H9 (cell line): Measurements from ENCODE around the gene SLC38A11. TPM values are rescaled to one million over a fixed set of nuclear protein-coding genes. Genes with fewer than 3 reads are reported as not detected.

Experiments used
- DNase-seq: peaks from one replicate; pipeline ENCODE4 v3.0.0-alpha.2; 2017
- H2AFZ ChIP-seq: one replicate; pipeline ENCODE4 v1.6.1; 2013; ENCODE audit warnings: mild to moderate bottlenecking, low read length, control low read depth, moderate library complexity
- H2AK5ac ChIP-seq: 2 replicates; pipeline ENCODE4 v1.6.1; 2013; ENCODE audit warnings: low read length, control low read depth, mixed read lengths; ENCODE audit not compliant: insufficient read length
- H2BK120ac ChIP-seq: one replicate; pipeline ENCODE4 v1.6.1; 2013; ENCODE audit warnings: low read depth, mild to moderate bottlenecking, low read length, control low read depth, inconsistent platforms; ENCODE audit not compliant: poor library complexity, severe bottlenecking
- H2BK12ac ChIP-seq: 2 replicates; pipeline ENCODE4 v1.6.1; 2013; ENCODE audit warnings: low read length, control low read depth, mixed read lengths, low read depth; ENCODE audit not compliant: insufficient read length
- H2BK15ac ChIP-seq: 2 replicates; pipeline ENCODE4 v1.6.1; 2013; ENCODE audit warnings: low read depth, low read length, control low read depth
- H2BK20ac ChIP-seq: one replicate; pipeline ENCODE4 v1.6.1; 2013; ENCODE audit warnings: low read depth, mild to moderate bottlenecking, low read length, control low read depth, inconsistent platforms; ENCODE audit not compliant: poor library complexity, severe bottlenecking
- H2BK5ac ChIP-seq: 2 replicates; pipeline ENCODE4 v1.6.1; 2013; ENCODE audit warnings: low read length, control low read depth, mixed read lengths; ENCODE audit not compliant: insufficient read length
- H3K14ac ChIP-seq: 2 replicates; pipeline ENCODE4 v1.6.1; 2013; ENCODE audit warnings: low read length, control low read depth; ENCODE audit not compliant: insufficient read depth
- H3K18ac ChIP-seq: 2 replicates; pipeline ENCODE4 v1.6.1; 2013; ENCODE audit warnings: low read depth, mild to moderate bottlenecking, mixed read lengths, low read length, control low read depth; ENCODE audit not compliant: insufficient read length
- H3K23ac ChIP-seq: 2 replicates; pipeline ENCODE4 v1.6.1; 2013; ENCODE audit warnings: low read length, control low read depth, mixed read lengths, low read depth; ENCODE audit not compliant: insufficient read length
- H3K23me2 ChIP-seq: 2 replicates; pipeline ENCODE4 v1.6.1; 2013; ENCODE audit warnings: low read depth, mild to moderate bottlenecking, mixed read lengths, low read length, control low read depth; ENCODE audit not compliant: insufficient read length, poor library complexity, severe bottlenecking
- H3K27ac ChIP-seq: 2 replicates; pipeline ENCODE4 v1.5.1; 2013; ENCODE audit warnings: low read length, control low read depth, mixed read lengths, low read depth; ENCODE audit not compliant: insufficient read length
- H3K27me3 ChIP-seq: 2 replicates; pipeline ENCODE4 v1.6.1; 2013; ENCODE audit warnings: low read length, control low read depth, inconsistent platforms; ENCODE audit not compliant: insufficient read depth
- H3K4ac ChIP-seq: 2 replicates; pipeline ENCODE4 v1.6.1; 2013; ENCODE audit warnings: low read depth, mild to moderate bottlenecking, control low read depth, inconsistent platforms, low read length, moderate library complexity
- H3K4me1 ChIP-seq: 2 replicates; pipeline ENCODE4 v1.6.1; 2013; ENCODE audit warnings: low read length, control low read depth, inconsistent platforms; ENCODE audit not compliant: insufficient read depth
- H3K4me2 ChIP-seq: 2 replicates; pipeline ENCODE4 v1.6.1; 2013; ENCODE audit warnings: low read length, control low read depth, mixed read lengths; ENCODE audit not compliant: insufficient read length, insufficient read depth
- H3K56ac ChIP-seq: 2 replicates; pipeline ENCODE4 v1.6.1; 2013; ENCODE audit warnings: low read depth, mild to moderate bottlenecking, mixed read lengths, low read length, control low read depth; ENCODE audit not compliant: insufficient read length
- H3K79me1 ChIP-seq: 2 replicates; pipeline ENCODE4 v1.6.1; 2013; ENCODE audit warnings: low read depth, mild to moderate bottlenecking, moderate library complexity, low read length, control low read depth, inconsistent platforms; ENCODE audit not compliant: insufficient read depth, poor library complexity, severe bottlenecking
- H3K79me2 ChIP-seq: 2 replicates; pipeline ENCODE4 v1.6.1; 2013; ENCODE audit warnings: low read length, control low read depth, inconsistent platforms; ENCODE audit not compliant: insufficient read depth
- H3K9ac ChIP-seq: 2 replicates; pipeline ENCODE4 v1.6.1; 2013; ENCODE audit warnings: low read length, control low read depth, mixed read lengths; ENCODE audit not compliant: insufficient read length; ENCODE audit errors: extremely low read depth
- H3K9me3 ChIP-seq: one replicate; pipeline ENCODE4 v1.6.1; 2013; ENCODE audit warnings: low read depth, low read length, inconsistent platforms; ENCODE audit not compliant: control insufficient read depth
- H3T11ph ChIP-seq: one replicate; pipeline ENCODE4 v1.6.1; 2013; ENCODE audit warnings: mild to moderate bottlenecking, low read length, control low read depth, inconsistent platforms
- H4K20me1 ChIP-seq: one replicate; pipeline ENCODE4 v1.6.1; 2013; ENCODE audit not compliant: control insufficient read depth, insufficient read length, insufficient read depth
- H4K5ac ChIP-seq: 2 replicates; pipeline ENCODE4 v1.6.1; 2013; ENCODE audit warnings: low read depth, mild to moderate bottlenecking, mixed read lengths, low read length, control low read depth; ENCODE audit not compliant: insufficient read length
- H4K8ac ChIP-seq: replicated peaks from 2 replicates; pipeline ENCODE4 v1.6.1; 2013; ENCODE audit warnings: low read length, control low read depth, mixed read lengths, low read depth; ENCODE audit not compliant: insufficient read length
- H4K91ac ChIP-seq: 2 replicates; pipeline ENCODE4 v1.6.1; 2013; ENCODE audit warnings: low read depth, mild to moderate bottlenecking, moderate library complexity, mixed read lengths, low read length, control low read depth; ENCODE audit not compliant: insufficient read length
- H3K27ac Mint-ChIP-seq, 3 experiments: 2 replicates in 2 of 3; 3 replicates in 1 of 3; pipeline ENCODE4 v1.8.0; 2020 to 2021; ENCODE audit warnings: mixed read lengths in 3 of 3, mild to moderate bottlenecking in 1 of 3, moderate library complexity in 1 of 3
- H3K27me3 Mint-ChIP-seq: 2 replicates; pipeline ENCODE4 v1.8.0; 2021; ENCODE audit warnings: low read depth, mild to moderate bottlenecking, moderate library complexity, mixed read lengths
- H3K36me3 Mint-ChIP-seq, 3 experiments: 2 replicates in 2 of 3; 3 replicates in 1 of 3; pipeline ENCODE4 v1.8.0; 2020 to 2021; ENCODE audit warnings: low read depth in 3 of 3, mixed read lengths in 3 of 3; ENCODE audit not compliant: insufficient read depth in 1 of 3
- H3K4me1 Mint-ChIP-seq, 2 experiments: 2 replicates each; pipeline ENCODE4 v1.8.0; 2020; ENCODE audit warnings: mixed read lengths in 2 of 2
- H3K4me3 Mint-ChIP-seq, 2 experiments: 2 replicates in 1 of 2; 3 replicates in 1 of 2; pipeline ENCODE4 v1.8.0; 2020 to 2021; ENCODE audit warnings: mild to moderate bottlenecking in 2 of 2, mixed read lengths in 2 of 2, moderate library complexity in 1 of 2
- H3K9me3 Mint-ChIP-seq, 2 experiments: 2 replicates in 1 of 2; 3 replicates in 1 of 2; pipeline ENCODE4 v1.8.0; 2020; ENCODE audit warnings: mild to moderate bottlenecking in 2 of 2, mixed read lengths in 2 of 2, moderate library complexity in 1 of 2
- WGBS: extraction: QIAGEN DNeasy Blood & Tissue Kit; methylation state at CpG from one replicate; pipeline ENCODE4 v1.1.7; 2013; ENCODE audit warnings: missing lambda C conversion rate, low lambda C conversion rate, mixed read lengths; ENCODE audit not compliant: insufficient read length; ENCODE audit errors: extremely low coverage; 5-methylcytosine and 5-hydroxymethylcytosine counted together
- total RNA-seq: library from RNA; stranded (reverse); gene quantifications from 2 replicates; pipeline ENCODE4 v1.2.1, GENCODE V29; 2021
- TF ChIP-seq, protein P1 (sequence below): fragments of 200-600 bp; sonication (generic); conservative IDR thresholded peaks from 3 replicates; pipeline ENCODE4 v1.8.0; 2021; ENCODE audit warnings: antibody characterized with exemption, mild to moderate bottlenecking

SLC38A11 gene
- total RNA-seq, 1 experiment from 2014 or later, result not detected

GRCh38 chr2:164871404-164871803 is 83.9 kb downstream of the SLC38A11 start:
- Histone ChIP-seq H2BK120ac (no peak overlapping the region), H2AFZ (no peak overlapping the region), H3K79me2 (no peaks in the 10 kb centered on the region), H3K18ac (no peak overlapping the region), H4K5ac (no peak overlapping the region), H3K27ac (no peak overlapping the region), H4K91ac (no peak overlapping the region), H2BK20ac (no peak overlapping the region), H2BK12ac (no peak overlapping the region), H3K27me3 (no peaks in the 10 kb centered on the region), H2BK5ac (no peak overlapping the region), H3K9me3 (no peaks in the 10 kb centered on the region), H3T11ph (no peak overlapping the region), H4K20me1 (no peaks in the 10 kb centered on the region), H3K4ac (no peak overlapping the region), H2BK15ac (no peak overlapping the region), H3K14ac (no peak overlapping the region), H3K23ac (no peak overlapping the region), H2AK5ac (no peak overlapping the region), H3K9ac (no peak overlapping the region), H3K79me1 (no peaks in the 10 kb centered on the region), H3K56ac (no peak overlapping the region), H3K4me2 (no peak overlapping the region), H4K8ac (no peak overlapping the region), H3K23me2 (no peaks in the 10 kb centered on the region), H3K4me1 (no peaks in the 10 kb centered on the region)
- no peaks in the 10 kb centered on the region for H3K36me3 Mint-ChIP-seq
- no peak overlapping the region for H3K4me3 Mint-ChIP-seq
- TF ChIP-seq, protein P1, sequence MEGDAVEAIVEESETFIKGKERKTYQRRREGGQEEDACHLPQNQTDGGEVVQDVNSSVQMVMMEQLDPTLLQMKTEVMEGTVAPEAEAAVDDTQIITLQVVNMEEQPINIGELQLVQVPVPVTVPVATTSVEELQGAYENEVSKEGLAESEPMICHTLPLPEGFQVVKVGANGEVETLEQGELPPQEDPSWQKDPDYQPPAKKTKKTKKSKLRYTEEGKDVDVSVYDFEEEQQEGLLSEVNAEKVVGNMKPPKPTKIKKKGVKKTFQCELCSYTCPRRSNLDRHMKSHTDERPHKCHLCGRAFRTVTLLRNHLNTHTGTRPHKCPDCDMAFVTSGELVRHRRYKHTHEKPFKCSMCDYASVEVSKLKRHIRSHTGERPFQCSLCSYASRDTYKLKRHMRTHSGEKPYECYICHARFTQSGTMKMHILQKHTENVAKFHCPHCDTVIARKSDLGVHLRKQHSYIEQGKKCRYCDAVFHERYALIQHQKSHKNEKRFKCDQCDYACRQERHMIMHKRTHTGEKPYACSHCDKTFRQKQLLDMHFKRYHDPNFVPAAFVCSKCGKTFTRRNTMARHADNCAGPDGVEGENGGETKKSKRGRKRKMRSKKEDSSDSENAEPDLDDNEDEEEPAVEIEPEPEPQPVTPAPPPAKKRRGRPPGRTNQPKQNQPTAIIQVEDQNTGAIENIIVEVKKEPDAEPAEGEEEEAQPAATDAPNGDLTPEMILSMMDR, result no peak
- peaks cover 4 to 5% of the 10 kb centered on the region in 2 experiments; a peak in 2 of 4 replicates for H3K4me1 Mint-ChIP-seq
- no peaks in the 10 kb centered on the region for H3K27me3 Mint-ChIP-seq
- no CpG with 5 or more reads among the region's 2 CpGs for WGBS
- no peak for DNase-seq
- H3K27ac Mint-ChIP-seq, result no peak overlapping the region
- H3K9me3 Mint-ChIP-seq, result peaks cover 0 to 2% of the 10 kb centered on the region in 2 experiments; a peak in 1 of 5 replicates
